ENCODE measurements around the gene HAGHL. TPM values are rescaled to one million over a fixed set of nuclear protein-coding genes. Genes with fewer than 3 reads are reported as not detected.

The HAGHL gene
- total and polyA plus RNA-seq, 2 experiments from 2014 or later: 21.6 to 35.3 TPM

DNA sequence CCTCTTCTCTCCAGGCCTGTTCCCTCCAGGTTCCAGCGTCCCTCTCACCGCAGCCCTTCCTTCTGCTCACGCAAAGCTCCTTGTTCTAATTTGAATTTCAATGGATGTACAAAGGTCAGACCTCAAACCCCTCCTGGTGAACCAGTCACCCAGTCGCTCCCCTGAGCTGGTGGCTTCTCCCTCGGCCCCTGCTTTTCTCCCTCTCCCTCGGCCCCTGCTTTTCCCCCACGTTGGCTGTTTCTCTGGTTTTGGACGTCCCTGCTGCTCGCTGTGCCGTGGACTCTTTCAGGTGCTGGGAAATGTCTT is 25.1 kb downstream of the HAGHL start:
- peak overlapping the region; percentile 15; the same call in 1 of the 3 replicates for H3K4me3 Mint-ChIP-seq
- peak overlapping the region; percentile 89 for H2AFZ ChIP-seq

More for the DNA sequence above, 25.1 kb downstream of the HAGHL start:
- Histone ChIP-seq H3K36me3 (ENCODE audit: insufficient read depth) (no peaks in the 10 kb centered on the region), H3K4me3 (no peak overlapping the region), H3K79me2 (replicated peaks; ENCODE audit: insufficient read depth) (no peaks in the 10 kb centered on the region), H3K27me3 (ENCODE audit: insufficient read depth) (no peaks in the 10 kb centered on the region), H3F3A (replicated peaks; ENCODE audit: low read depth) (0 out of 2 replicates have a peak, but pooled peaks cover 5% of the 10 kb centered on the region), H3K4me1 (ENCODE audit: insufficient read depth) (peaks cover 5% of the 10 kb centered on the region), H4K20me1 (replicated peaks; ENCODE audit: insufficient read depth) (no peaks in the 10 kb centered on the region), H3K27ac (ENCODE audit: low read depth) (no peak overlapping the region), H3K4me2 (peak overlapping the region; percentile 49), H3K9me2 (ENCODE audit: insufficient read depth) (no peaks in the 10 kb centered on the region)
- DNase-seq (ENCODE audit: low spot score) (peak; percentile 50), ATAC-seq (peak; percentile 84)
- H3K27me3 Mint-ChIP-seq (ENCODE audit: insufficient read depth, low read depth, poor library complexity): peaks cover 19% of the 10 kb centered on the region
- H3K9me3 Mint-ChIP-seq: no peaks in the 10 kb centered on the region; the same call in 2 of the 3 replicates
- H3K27ac Mint-ChIP-seq: no peak overlapping the region
- TF ChIP-seq, protein P1, sequence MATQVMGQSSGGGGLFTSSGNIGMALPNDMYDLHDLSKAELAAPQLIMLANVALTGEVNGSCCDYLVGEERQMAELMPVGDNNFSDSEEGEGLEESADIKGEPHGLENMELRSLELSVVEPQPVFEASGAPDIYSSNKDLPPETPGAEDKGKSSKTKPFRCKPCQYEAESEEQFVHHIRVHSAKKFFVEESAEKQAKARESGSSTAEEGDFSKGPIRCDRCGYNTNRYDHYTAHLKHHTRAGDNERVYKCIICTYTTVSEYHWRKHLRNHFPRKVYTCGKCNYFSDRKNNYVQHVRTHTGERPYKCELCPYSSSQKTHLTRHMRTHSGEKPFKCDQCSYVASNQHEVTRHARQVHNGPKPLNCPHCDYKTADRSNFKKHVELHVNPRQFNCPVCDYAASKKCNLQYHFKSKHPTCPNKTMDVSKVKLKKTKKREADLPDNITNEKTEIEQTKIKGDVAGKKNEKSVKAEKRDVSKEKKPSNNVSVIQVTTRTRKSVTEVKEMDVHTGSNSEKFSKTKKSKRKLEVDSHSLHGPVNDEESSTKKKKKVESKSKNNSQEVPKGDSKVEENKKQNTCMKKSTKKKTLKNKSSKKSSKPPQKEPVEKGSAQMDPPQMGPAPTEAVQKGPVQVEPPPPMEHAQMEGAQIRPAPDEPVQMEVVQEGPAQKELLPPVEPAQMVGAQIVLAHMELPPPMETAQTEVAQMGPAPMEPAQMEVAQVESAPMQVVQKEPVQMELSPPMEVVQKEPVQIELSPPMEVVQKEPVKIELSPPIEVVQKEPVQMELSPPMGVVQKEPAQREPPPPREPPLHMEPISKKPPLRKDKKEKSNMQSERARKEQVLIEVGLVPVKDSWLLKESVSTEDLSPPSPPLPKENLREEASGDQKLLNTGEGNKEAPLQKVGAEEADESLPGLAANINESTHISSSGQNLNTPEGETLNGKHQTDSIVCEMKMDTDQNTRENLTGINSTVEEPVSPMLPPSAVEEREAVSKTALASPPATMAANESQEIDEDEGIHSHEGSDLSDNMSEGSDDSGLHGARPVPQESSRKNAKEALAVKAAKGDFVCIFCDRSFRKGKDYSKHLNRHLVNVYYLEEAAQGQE (IDR thresholded peaks at IDR 0.05; ENCODE audit: unreplicated experiment): no peak
- TF ChIP-seq ZNF331 (CRISPR knock-in tag; IDR thresholded peaks at IDR 0.05; ENCODE audit: low read depth) (no peak), EZH2phosphoT487 (IDR thresholded peaks at IDR 0.05; ENCODE audit: unreplicated experiment) (no peak), STAT1 (IDR thresholded peaks at IDR 0.05; ENCODE audit: unreplicated experiment) (no peak), EZH2 (IDR thresholded peaks at IDR 0.05; ENCODE audit: low read depth, unreplicated experiment) (no peak), NANOG (IDR thresholded peaks at IDR 0.05; ENCODE audit: borderline replicate concordance) (no peak), POLR2AphosphoS5 (IDR thresholded peaks at IDR 0.05; ENCODE audit: low read depth) (no peak), JUNB (IDR thresholded peaks at IDR 0.05; ENCODE audit: unreplicated experiment) (no peak)
- TF ChIP-seq, protein P2, sequence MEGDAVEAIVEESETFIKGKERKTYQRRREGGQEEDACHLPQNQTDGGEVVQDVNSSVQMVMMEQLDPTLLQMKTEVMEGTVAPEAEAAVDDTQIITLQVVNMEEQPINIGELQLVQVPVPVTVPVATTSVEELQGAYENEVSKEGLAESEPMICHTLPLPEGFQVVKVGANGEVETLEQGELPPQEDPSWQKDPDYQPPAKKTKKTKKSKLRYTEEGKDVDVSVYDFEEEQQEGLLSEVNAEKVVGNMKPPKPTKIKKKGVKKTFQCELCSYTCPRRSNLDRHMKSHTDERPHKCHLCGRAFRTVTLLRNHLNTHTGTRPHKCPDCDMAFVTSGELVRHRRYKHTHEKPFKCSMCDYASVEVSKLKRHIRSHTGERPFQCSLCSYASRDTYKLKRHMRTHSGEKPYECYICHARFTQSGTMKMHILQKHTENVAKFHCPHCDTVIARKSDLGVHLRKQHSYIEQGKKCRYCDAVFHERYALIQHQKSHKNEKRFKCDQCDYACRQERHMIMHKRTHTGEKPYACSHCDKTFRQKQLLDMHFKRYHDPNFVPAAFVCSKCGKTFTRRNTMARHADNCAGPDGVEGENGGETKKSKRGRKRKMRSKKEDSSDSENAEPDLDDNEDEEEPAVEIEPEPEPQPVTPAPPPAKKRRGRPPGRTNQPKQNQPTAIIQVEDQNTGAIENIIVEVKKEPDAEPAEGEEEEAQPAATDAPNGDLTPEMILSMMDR (conservative IDR thresholded peaks at IDR 0.05; ENCODE audit: low read depth in 2 of 2): no peak
- TF ChIP-seq, protein P3, sequence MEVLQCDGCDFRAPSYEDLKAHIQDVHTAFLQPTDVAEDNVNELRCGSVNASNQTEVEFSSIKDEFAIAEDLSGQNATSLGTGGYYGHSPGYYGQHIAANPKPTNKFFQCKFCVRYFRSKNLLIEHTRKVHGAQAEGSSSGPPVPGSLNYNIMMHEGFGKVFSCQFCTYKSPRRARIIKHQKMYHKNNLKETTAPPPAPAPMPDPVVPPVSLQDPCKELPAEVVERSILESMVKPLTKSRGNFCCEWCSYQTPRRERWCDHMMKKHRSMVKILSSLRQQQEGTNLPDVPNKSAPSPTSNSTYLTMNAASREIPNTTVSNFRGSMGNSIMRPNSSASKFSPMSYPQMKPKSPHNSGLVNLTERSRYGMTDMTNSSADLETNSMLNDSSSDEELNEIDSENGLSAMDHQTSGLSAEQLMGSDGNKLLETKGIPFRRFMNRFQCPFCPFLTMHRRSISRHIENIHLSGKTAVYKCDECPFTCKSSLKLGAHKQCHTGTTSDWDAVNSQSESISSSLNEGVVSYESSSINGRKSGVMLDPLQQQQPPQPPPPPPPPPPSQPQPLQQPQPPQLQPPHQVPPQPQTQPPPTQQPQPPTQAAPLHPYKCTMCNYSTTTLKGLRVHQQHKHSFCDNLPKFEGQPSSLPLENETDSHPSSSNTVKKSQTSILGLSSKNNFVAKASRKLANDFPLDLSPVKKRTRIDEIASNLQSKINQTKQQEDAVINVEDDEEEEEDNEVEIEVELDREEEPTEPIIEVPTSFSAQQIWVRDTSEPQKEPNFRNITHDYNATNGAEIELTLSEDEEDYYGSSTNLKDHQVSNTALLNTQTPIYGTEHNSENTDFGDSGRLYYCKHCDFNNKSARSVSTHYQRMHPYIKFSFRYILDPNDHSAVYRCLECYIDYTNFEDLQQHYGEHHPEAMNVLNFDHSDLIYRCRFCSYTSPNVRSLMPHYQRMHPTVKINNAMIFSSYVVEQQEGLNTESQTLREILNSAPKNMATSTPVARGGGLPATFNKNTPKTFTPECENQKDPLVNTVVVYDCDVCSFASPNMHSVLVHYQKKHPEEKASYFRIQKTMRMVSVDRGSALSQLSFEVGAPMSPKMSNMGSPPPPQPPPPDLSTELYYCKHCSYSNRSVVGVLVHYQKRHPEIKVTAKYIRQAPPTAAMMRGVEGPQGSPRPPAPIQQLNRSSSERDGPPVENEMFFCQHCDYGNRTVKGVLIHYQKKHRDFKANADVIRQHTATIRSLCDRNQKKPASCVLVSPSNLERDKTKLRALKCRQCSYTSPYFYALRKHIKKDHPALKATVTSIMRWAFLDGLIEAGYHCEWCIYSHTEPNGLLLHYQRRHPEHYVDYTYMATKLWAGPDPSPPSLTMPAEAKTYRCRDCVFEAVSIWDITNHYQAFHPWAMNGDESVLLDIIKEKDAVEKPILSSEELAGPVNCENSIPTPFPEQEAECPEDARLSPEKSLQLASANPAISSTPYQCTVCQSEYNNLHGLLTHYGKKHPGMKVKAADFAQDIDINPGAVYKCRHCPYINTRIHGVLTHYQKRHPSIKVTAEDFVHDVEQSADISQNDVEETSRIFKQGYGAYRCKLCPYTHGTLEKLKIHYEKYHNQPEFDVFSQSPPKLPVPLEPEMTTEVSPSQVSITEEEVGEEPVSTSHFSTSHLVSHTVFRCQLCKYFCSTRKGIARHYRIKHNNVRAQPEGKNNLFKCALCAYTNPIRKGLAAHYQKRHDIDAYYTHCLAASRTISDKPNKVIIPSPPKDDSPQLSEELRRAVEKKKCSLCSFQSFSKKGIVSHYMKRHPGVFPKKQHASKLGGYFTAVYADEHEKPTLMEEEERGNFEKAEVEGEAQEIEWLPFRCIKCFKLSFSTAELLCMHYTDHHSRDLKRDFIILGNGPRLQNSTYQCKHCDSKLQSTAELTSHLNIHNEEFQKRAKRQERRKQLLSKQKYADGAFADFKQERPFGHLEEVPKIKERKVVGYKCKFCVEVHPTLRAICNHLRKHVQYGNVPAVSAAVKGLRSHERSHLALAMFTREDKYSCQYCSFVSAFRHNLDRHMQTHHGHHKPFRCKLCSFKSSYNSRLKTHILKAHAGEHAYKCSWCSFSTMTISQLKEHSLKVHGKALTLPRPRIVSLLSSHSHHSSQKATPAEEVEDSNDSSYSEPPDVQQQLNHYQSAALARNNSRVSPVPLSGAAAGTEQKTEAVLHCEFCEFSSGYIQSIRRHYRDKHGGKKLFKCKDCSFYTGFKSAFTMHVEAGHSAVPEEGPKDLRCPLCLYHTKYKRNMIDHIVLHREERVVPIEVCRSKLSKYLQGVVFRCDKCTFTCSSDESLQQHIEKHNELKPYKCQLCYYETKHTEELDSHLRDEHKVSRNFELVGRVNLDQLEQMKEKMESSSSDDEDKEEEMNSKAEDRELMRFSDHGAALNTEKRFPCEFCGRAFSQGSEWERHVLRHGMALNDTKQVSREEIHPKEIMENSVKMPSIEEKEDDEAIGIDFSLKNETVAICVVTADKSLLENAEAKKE (CRISPR knock-in tag; IDR thresholded peaks at IDR 0.05): no peak
- H3K36me3 Mint-ChIP-seq (ENCODE audit: low read depth): no peaks in the 10 kb centered on the region
- H3K4me1 Mint-ChIP-seq: peaks cover 21% of the 10 kb centered on the region
